ENCODE data around the gene GLIS2. TPM values are rescaled to one million over a fixed set of nuclear protein-coding genes. Genes with fewer than 3 reads are reported as not detected.
A peak's percentile ranks its signal among the peaks of the same experiment; 100 is the strongest.

GLIS2 gene
- total RNA-seq, 1 donor from 2014 or later, result 17.4 TPM

- Mint-ChIP-seq H3K9me3 (no peaks in the 10 kb centered on the region), H3K27ac (ENCODE audit: unreplicated experiment) (no peak overlapping the region), H3K4me3 (no peak overlapping the region), H3K4me1 (peaks cover 13% of the 10 kb centered on the region), H3K27me3 (ENCODE audit: low read depth) (no peaks in the 10 kb centered on the region), H3K36me3 (ENCODE audit: low read depth) (no peaks in the 10 kb centered on the region)
- DNase-seq (ENCODE audit: low read depth, low spot score), result no peak
- TF ChIP-seq CTCF (conservative IDR thresholded peaks at IDR 0.05), result no peak
Observed at GRCh38 chr16:4385066-4385788, 69.4 kb downstream of the GLIS2 start.

- no peak for TF ChIP-seq CTCF (conservative IDR thresholded peaks at IDR 0.05)
- H3K36me3 Mint-ChIP-seq (ENCODE audit: low read depth), result no peaks in the 10 kb centered on the region
- H3K4me3 Mint-ChIP-seq, result no peak overlapping the region
- no peak for DNase-seq (ENCODE audit: low read depth, low spot score)
- no peaks in the 10 kb centered on the region for H3K27me3 Mint-ChIP-seq (ENCODE audit: low read depth)
- no peak overlapping the region for H3K27ac Mint-ChIP-seq (ENCODE audit: unreplicated experiment)
- H3K4me1 Mint-ChIP-seq, result peaks cover 15% of the 10 kb centered on the region
- H3K9me3 Mint-ChIP-seq, result no peaks in the 10 kb centered on the region
Observed at GRCh38 chr16:4385789-4386450, 70.1 kb downstream of the GLIS2 start.

GRCh38 chr16:4386451-4386805, 70.6 kb downstream of the GLIS2 start:
- no peak for TF ChIP-seq CTCF (conservative IDR thresholded peaks at IDR 0.05)
- H3K4me1 Mint-ChIP-seq, result peaks cover 15% of the 10 kb centered on the region
- H3K9me3 Mint-ChIP-seq, result no peaks in the 10 kb centered on the region
- DNase-seq (ENCODE audit: low read depth, low spot score), result no peak
- no peak overlapping the region for H3K4me3 Mint-ChIP-seq
- no peaks in the 10 kb centered on the region for H3K36me3 Mint-ChIP-seq (ENCODE audit: low read depth)
- H3K27ac Mint-ChIP-seq (ENCODE audit: unreplicated experiment), result no peak overlapping the region
- no peaks in the 10 kb centered on the region for H3K27me3 Mint-ChIP-seq (ENCODE audit: low read depth)

- no peak for TF ChIP-seq CTCF (conservative IDR thresholded peaks at IDR 0.05)
- Mint-ChIP-seq H3K4me1 (peaks cover 16% of the 10 kb centered on the region), H3K4me3 (no peak overlapping the region), H3K27me3 (ENCODE audit: low read depth) (no peaks in the 10 kb centered on the region), H3K27ac (ENCODE audit: unreplicated experiment) (peak overlapping the region; percentile 50), H3K9me3 (no peaks in the 10 kb centered on the region), H3K36me3 (ENCODE audit: low read depth) (no peaks in the 10 kb centered on the region)
- DNase-seq (ENCODE audit: low read depth, low spot score), result no peak
Observed at GRCh38 chr16:4386951-4387565, 71.2 kb downstream of the GLIS2 start.

- Mint-ChIP-seq H3K36me3 (ENCODE audit: low read depth) (no peaks in the 10 kb centered on the region), H3K27me3 (ENCODE audit: low read depth) (no peaks in the 10 kb centered on the region), H3K4me1 (peaks cover 20% of the 10 kb centered on the region), H3K4me3 (no peak overlapping the region), H3K9me3 (no peaks in the 10 kb centered on the region), H3K27ac (ENCODE audit: unreplicated experiment) (no peak overlapping the region)
- no peak for DNase-seq (ENCODE audit: low read depth, low spot score)
- TF ChIP-seq CTCF (conservative IDR thresholded peaks at IDR 0.05), result no peak
Observed at GRCh38 chr16:4387781-4388180, 71.9 kb downstream of the GLIS2 start.

All from neural crest cell (in vitro differentiated cells).